Fibroblast of mammary gland (primary cell): ENCODE data around the gene ULK3.
A peak's percentile ranks its signal among the peaks of the same experiment; 100 is the strongest.

Source experiments
- DNase-seq: peaks from one replicate; pipeline ENCODE4 v3.0.0-alpha.2; 2010; ENCODE audit warnings: low read depth
- H3K4me3 ChIP-seq: 2 replicates; pipeline ENCODE4 v1.5.1; 2011; ENCODE audit warnings: low read depth, mild to moderate bottlenecking, low read length, moderate library complexity; ENCODE audit not compliant: control insufficient read depth
- TF ChIP-seq, protein P1 (sequence below): conservative IDR thresholded peaks from 2 replicates; pipeline ENCODE4 v1.5.1; 2011; ENCODE audit warnings: low read depth, low read length, inconsistent platforms; ENCODE audit not compliant: control insufficient read depth, insufficient read depth

Gene ULK3

DNA sequence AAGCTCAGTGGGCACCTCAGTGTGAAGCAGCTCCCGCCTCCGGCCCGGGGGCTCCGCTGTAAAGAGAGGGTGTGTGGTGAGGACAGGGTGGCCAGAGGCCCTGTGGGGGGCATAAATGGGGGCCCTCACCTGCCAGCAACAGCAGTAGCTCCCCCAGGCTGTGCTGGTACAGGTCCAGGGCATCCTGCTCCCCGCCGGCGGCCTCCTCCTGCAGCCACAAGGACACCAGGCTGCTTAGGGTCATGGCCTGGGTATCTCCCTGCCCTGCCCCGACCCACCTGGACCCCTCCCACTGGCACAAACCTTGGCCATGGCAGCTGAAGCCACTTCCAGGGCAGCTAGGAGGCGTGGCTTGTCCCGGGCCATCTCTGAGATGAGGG is 4.8 kb downstream of the ULK3 start:
- DNase-seq = no peak
- TF ChIP-seq, protein P1, sequence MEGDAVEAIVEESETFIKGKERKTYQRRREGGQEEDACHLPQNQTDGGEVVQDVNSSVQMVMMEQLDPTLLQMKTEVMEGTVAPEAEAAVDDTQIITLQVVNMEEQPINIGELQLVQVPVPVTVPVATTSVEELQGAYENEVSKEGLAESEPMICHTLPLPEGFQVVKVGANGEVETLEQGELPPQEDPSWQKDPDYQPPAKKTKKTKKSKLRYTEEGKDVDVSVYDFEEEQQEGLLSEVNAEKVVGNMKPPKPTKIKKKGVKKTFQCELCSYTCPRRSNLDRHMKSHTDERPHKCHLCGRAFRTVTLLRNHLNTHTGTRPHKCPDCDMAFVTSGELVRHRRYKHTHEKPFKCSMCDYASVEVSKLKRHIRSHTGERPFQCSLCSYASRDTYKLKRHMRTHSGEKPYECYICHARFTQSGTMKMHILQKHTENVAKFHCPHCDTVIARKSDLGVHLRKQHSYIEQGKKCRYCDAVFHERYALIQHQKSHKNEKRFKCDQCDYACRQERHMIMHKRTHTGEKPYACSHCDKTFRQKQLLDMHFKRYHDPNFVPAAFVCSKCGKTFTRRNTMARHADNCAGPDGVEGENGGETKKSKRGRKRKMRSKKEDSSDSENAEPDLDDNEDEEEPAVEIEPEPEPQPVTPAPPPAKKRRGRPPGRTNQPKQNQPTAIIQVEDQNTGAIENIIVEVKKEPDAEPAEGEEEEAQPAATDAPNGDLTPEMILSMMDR = no peak
- no peak overlapping the region for H3K4me3 ChIP-seq

- H3K4me3 ChIP-seq = no peak overlapping the region
- DNase-seq = no peak
- TF ChIP-seq, protein P1 = no peak
Measured at GRCh38 chr15:74837482-74838136, 5.3 kb downstream of the ULK3 start.

DNA sequence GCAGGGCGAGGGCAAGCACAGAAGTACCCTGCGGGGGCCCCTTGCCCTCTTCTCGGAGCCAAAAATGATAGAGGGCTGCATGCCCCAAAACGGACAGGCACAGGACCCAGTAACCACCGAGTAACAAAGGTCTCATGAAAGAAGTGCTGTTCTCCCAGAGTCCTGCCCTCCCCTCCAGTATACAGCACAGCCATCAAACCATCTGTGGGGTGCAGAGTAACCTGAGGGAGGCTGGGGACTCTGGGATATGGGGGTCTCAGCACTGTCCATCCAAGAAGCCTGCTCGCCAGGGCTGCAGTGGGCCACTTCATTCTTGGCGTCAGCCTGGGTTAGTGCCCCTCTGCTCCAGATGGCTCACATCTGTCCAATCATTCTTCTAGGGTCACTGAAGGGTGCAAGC is 6.1 kb downstream of the ULK3 start:
- TF ChIP-seq, protein P1 = no peak
- no peak overlapping the region for H3K4me3 ChIP-seq
- DNase-seq = no peak

DNA sequence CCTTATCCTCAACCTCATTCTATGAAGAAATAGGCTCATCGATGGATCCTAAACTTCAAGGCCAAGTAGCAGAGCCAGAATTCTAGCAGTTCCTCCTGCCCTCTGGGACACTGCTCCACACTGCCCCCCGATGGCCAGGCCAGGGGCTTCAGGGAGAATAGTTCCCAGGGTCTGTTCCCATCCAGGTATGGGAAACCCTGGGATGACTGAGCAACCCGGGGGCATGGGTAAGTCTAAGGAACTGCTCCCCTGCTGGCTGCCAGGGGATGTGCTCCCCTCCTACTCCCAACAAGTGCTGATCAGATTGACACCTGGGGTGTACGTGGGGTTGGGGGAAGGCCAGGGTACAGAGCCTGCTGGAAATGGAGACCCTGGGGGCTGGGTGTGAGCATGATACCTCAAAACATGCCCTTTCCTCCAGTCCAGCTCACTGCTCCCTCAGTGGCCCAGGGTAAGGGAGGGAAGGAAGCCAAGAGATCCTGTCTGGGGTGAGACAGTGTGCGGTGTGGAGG is 7.6 kb downstream of the ULK3 start:
- TF ChIP-seq, protein P1 = peak; percentile 90
- no peak overlapping the region for H3K4me3 ChIP-seq
- DNase-seq = peak; percentile 52

GRCh38 chr15:74833376-74834107 is 9.4 kb downstream of the ULK3 start:
- no peak for DNase-seq
- H3K4me3 ChIP-seq = no peak overlapping the region
- TF ChIP-seq, protein P1 = no peak

GRCh38 chr15:74832826-74833225 is 10.1 kb downstream of the ULK3 start:
- H3K4me3 ChIP-seq = no peak overlapping the region
- TF ChIP-seq, protein P1 = no peak
- DNase-seq = no peak
